Right lobe of liver (tissue), 6 donors: Measurements from ENCODE around the gene PYGB. TPM values are rescaled to one million over a fixed set of nuclear protein-coding genes. Genes with fewer than 3 reads are reported as not detected.

Experiments
- ATAC-seq, 4 donors: fragments of 200-7000 bp; cut with Tn5 transposase; one replicate each; pipeline ENCODE4 v1.9.1; 2020; ENCODE audit warnings: mild to moderate bottlenecking in 4 of 4, moderate library complexity in 4 of 4
- DNase-seq, 3 donors: peaks; one replicate each; pipeline ENCODE4 v3.0.0-alpha.2; 2020
- H3K27ac ChIP-seq, 3 donors: fragments of 200-600 bp; one replicate each; pipeline ENCODE4 v1.8.0; 2022
- H3K27me3 ChIP-seq, 2 donors: fragments of 200-600 bp; one replicate each; pipeline ENCODE4 v1.8.0; 2022
- H3K36me3 ChIP-seq, 4 donors: fragments of 200-600 bp; sonication (generic) in 1 of 4; one replicate each; pipeline versions ENCODE4 v1.5.1 to v1.8.0; 2017 to 2022; ENCODE audit warnings: control low read depth in 1 of 4
- H3K4me1 ChIP-seq, 4 donors: fragments of 200-600 bp; sonication (generic) in 1 of 4; one replicate each; pipeline versions ENCODE4 v1.5.1 to v1.8.0; 2017 to 2022; ENCODE audit warnings: control low read depth in 1 of 4
- H3K4me3 ChIP-seq, 3 donors: fragments of 200-600 bp; one replicate each; pipeline ENCODE4 v1.8.0; 2022
- H3K9me3 ChIP-seq, 4 donors: fragments of 200-600 bp; sonication (generic) in 1 of 4; one replicate each; pipeline versions ENCODE4 v1.5.1 to v1.8.0; 2017 to 2022; ENCODE audit warnings: control low read depth in 1 of 4
- POLR2A ChIP-seq: fragments of 450-650 bp; IDR thresholded peaks from one replicate; pipeline ENCODE4 v1.6.1; 2017; ENCODE audit warnings: antibody characterized with exemption, mild to moderate bottlenecking
- WGBS: methylation state at CpG from one replicate; pipeline ENCODE4 v1.1.6; 2018; ENCODE audit warnings: low coverage, low lambda C conversion rate; ENCODE audit not compliant: insufficient coverage; ENCODE audit errors: missing lambda C conversion rate; 5-methylcytosine and 5-hydroxymethylcytosine counted together
- intact Hi-C, 2 donors: fragments of 100-400 bp; cut with DNase I; formaldehyde crosslinking; loops; one replicate each; pipeline versions ENCODE4 v1.11.2 to v1.14.1; 2022
- total RNA-seq, 6 experiments: library from RNA; depleted of rRNA in 2 of 6; stranded (reverse); fragments of >200 nt in 2 of 6; fragmentation: NEBNext Ultra II Directional in 3 of 6; extraction: Animal tissue kit (Norgen Biotek cat#: 25700) in 3 of 6; gene quantifications; one replicate each; pipeline versions ENCODE4 v1.1.0 to v1.2.4, GENCODE V29; 2016 to 2023
- TF ChIP-seq, protein P1 (sequence below), 4 donors: fragments of 200-600 bp in 3 of 4; fragments of 450-650 bp in 1 of 4; IDR thresholded peaks; one replicate each; pipeline versions ENCODE4 v1.5.1 to v1.8.0; 2016 to 2022; ENCODE audit warnings: antibody characterized with exemption in 4 of 4, mild to moderate bottlenecking in 2 of 4
- donor health status: DM: no; HTN: yes; CAD: no.
- donor health status: DM: no; HTN: no; CAD: no.
- donor health status: DM: no; HTN: no; CAD: no.
- donor health status: DM: no; HTN: yes; CAD: no.
- donor health status: DM: no; HTN: yes; CAD: no.

Gene PYGB
- total RNA-seq, 6 experiments from 2014 or later, result 6.6 to 27.4 (median 13.2) TPM

DNA sequence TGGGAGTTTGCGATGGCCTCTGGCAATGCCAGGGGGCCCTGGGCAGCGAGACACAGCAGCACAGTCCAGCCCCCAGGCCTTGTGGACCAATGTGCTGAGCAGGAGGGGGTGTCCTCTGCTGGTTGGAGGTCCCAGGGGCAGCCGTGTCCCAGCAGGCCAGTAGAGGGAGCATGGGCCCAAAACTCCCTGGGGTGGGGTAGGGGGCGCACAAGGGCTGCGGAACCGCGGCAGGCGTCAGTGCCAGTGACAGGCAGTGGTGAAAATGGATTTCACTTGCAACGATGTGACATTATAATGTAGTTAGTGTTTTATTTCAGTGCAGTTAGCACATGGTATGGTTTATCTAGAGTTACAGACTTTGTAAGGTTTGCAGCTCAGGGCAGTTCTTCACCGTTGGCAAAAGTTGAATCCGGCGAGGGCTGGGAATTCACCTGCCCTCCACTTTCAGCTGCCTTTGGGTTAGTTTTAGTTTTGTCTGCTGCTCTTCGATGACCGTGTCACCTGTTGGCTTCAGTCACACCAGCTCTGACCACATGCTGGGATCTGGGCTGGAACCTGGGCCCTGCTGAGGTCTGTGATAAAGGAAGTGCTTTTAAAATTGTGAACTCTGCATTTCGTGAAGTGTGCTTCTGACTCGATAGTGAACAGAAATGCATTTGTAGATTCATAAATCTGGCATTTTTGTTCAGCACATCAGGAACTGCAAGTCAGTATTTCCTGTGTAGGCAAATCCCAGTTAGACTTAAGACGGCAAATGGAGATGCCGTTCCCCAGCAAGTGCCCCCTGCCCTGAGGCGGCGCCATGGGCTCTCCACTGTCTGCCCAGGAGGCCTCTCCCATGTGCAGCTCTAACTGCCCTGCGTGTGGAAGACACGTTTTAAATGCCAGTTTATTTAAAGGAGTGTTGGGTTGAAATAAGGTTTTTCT lies 46.8 kb downstream of the PYGB start:
- TF ChIP-seq POLR2A, result no peak
- TF ChIP-seq, protein P1, sequence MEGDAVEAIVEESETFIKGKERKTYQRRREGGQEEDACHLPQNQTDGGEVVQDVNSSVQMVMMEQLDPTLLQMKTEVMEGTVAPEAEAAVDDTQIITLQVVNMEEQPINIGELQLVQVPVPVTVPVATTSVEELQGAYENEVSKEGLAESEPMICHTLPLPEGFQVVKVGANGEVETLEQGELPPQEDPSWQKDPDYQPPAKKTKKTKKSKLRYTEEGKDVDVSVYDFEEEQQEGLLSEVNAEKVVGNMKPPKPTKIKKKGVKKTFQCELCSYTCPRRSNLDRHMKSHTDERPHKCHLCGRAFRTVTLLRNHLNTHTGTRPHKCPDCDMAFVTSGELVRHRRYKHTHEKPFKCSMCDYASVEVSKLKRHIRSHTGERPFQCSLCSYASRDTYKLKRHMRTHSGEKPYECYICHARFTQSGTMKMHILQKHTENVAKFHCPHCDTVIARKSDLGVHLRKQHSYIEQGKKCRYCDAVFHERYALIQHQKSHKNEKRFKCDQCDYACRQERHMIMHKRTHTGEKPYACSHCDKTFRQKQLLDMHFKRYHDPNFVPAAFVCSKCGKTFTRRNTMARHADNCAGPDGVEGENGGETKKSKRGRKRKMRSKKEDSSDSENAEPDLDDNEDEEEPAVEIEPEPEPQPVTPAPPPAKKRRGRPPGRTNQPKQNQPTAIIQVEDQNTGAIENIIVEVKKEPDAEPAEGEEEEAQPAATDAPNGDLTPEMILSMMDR (IDR thresholded peaks at IDR 0.05), result peak; percentile 59 to 65 (median 61)
- H3K27ac ChIP-seq, result no peak overlapping the region
- H3K4me1 ChIP-seq, result no peaks in the 10 kb centered on the region
- no peak overlapping the region for H3K4me3 ChIP-seq
- ATAC-seq, result peak; percentile 65 to 75 (median 70)
- DNase-seq, result peak in 1 of 3 donors; percentile 58
- intact Hi-C loops, result loop anchor here in 1 of 2 donors (5.0 to 10.0 kb wide), 3 partner anchors 70 to 160 kb away; no protein-coding TSS in a partner anchor
- H3K36me3 ChIP-seq, result no peaks in the 10 kb centered on the region
- H3K9me3 ChIP-seq, result no peaks in the 10 kb centered on the region
- H3K27me3 ChIP-seq, result no peaks in the 10 kb centered on the region
- WGBS, result 45% methylated on average over 15 of the region's 22 CpGs

DNA sequence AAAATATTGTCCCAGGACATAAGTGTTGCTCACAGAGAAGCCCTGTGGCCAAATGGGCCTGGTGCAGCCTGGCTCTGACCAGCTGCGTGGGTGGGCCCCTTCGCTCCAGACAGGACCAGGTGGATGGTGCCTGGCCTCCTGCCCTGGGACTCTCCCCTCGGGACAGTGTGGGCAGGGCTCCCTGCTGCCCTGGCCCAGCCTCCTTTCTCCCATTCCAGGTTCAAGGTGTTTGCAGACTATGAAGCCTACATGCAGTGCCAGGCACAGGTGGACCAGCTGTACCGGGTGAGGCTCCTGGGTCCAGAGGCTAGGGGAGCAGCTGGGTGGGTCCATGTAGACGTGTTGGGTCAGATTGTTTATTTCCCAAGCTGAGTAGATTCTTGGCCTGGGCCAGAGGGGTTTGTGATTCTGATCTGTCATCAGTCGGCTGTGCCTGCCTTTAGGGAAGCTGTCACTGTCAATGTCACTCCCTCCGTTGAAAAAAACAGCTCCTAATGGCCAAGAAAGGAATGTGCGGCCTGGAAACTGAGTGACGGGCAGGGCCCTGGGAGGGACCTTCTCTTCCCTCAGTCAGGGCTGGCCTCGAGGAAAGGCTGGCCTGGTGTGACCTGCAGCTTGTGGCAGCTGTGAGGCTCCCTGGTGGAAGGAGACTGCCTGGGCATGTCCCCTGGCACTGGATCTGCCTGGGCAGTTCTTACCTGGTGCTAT lies 47.7 kb downstream of the PYGB start:
- no peaks in the 10 kb centered on the region for H3K27me3 ChIP-seq
- intact Hi-C loops, result loop anchor here in 1 of 2 donors (5.0 to 10.0 kb wide), 3 partner anchors 71 to 161 kb away; no protein-coding TSS in a partner anchor
- no peak overlapping the region for H3K27ac ChIP-seq
- TF ChIP-seq, protein P1 (IDR thresholded peaks at IDR 0.05), result no peak
- TF ChIP-seq POLR2A, result no peak
- no peak for DNase-seq
- H3K36me3 ChIP-seq, result no peaks in the 10 kb centered on the region
- no peaks in the 10 kb centered on the region for H3K4me1 ChIP-seq
- no peaks in the 10 kb centered on the region for H3K9me3 ChIP-seq
- H3K4me3 ChIP-seq, result no peak overlapping the region
- ATAC-seq, result peak in 2 of 4 donors; percentile 25 to 33
- 74% methylated on average over 3 of the region's 10 CpGs for WGBS

DNA sequence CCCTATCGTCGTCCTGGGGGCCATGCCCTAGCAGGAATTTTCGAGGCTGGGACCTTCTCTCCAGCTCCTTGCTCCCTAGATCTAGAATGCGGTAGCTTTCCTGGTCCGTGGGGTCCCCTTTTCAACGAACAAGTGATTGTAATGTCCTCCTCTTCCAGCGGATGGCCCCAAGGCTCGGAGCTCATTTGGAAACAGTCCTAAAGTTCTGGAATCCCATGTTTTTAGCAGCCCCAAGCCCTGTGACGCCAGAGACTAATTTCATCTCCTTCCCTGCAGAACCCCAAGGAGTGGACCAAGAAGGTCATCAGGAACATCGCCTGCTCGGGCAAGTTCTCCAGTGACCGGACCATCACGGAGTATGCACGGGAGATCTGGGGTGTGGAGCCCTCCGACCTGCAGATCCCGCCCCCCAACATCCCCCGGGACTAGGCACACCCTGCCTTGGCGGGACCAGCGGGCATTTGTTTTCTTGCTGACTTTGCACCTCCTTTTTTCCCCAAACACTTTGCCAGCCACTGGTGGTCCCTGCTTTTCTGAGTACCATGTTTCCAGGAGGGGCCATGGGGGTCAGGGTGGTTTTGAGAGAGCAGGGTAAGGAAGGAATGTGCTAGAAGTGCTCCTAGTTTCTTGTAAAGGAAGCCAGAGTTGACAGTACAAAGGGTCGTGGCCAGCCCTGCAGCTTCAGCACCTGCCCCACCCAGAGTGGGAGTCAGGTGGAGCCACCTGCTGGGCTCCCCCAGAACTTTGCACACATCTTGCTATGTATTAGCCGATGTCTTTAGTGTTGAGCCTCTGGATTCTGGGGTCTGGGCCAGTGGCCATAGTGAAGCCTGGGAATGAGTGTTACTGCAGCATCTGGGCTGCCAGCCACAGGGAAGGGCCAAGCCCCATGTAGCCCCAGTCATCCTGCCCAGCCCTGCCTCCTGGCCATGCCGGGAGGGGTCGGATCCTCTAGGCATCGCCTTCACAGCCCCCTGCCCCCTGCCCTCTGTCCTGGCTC lies 48.5 kb downstream of the PYGB start:
- ATAC-seq (peak; percentile 15 to 44 (median 26)), DNase-seq (no peak)
- Histone ChIP-seq H3K4me1 (no peaks in the 10 kb centered on the region), H3K27ac (no peak overlapping the region), H3K4me3 (no peak overlapping the region), H3K27me3 (no peaks in the 10 kb centered on the region), H3K9me3 (no peaks in the 10 kb centered on the region), H3K36me3 (no peaks in the 10 kb centered on the region)
- no peak for TF ChIP-seq POLR2A
- TF ChIP-seq, protein P1 (IDR thresholded peaks at IDR 0.05), result peak; percentile 28 to 37 (median 33)
- WGBS, result 76% methylated on average over 5 of the region's 24 CpGs
- intact Hi-C loops, result loop anchor here in 1 of 2 donors (5.0 to 10.0 kb wide), 3 partner anchors 72 to 162 kb away; no protein-coding TSS in a partner anchor
